Measurements from ENCODE around the gene MCFD2.
"Not testable (repeated sequence)": the region's sequence is repeated elsewhere in the genome, so short reads cannot be mapped to it uniquely, and the experiment has no call there.

MCFD2 gene

GRCh38 chr2:46902465-46902864 is 13.1 kb downstream of the MCFD2 start:
- DNase-seq (ENCODE audit: low read depth in 2 of 2) = no peak

GRCh38 chr2:46901611-46902010 is 14.0 kb downstream of the MCFD2 start:
- DNase-seq (ENCODE audit: low read depth in 2 of 2) = no peak

- no peak for DNase-seq (ENCODE audit: low read depth in 2 of 2)
Observed at GRCh38 chr2:46900381-46900780, 15.2 kb downstream of the MCFD2 start.

- DNase-seq (ENCODE audit: low read depth in 2 of 2) = no peak
Observed at GRCh38 chr2:46899053-46899452, 16.6 kb downstream of the MCFD2 start.

- no peak for DNase-seq (ENCODE audit: low read depth in 2 of 2)
Observed at GRCh38 chr2:46898024-46898423, 17.6 kb downstream of the MCFD2 start.

GRCh38 chr2:46893269-46893939 is 22.2 kb downstream of the MCFD2 start:
- DNase-seq (ENCODE audit: low read depth in 2 of 2) = no peak

GRCh38 chr2:46891956-46892553 is 23.6 kb downstream of the MCFD2 start:
- DNase-seq (ENCODE audit: low read depth in 2 of 2) = no peak

GRCh38 chr2:46888421-46888952 is 27.1 kb downstream of the MCFD2 start:
- DNase-seq (ENCODE audit: low read depth in 2 of 2) = no peak

GRCh38 chr2:46887028-46887885 is 28.3 kb downstream of the MCFD2 start:
- DNase-seq (ENCODE audit: low read depth in 2 of 2) = no peak

- no peak for DNase-seq (ENCODE audit: low read depth in 2 of 2)
Observed at GRCh38 chr2:46886268-46887027, 29.2 kb downstream of the MCFD2 start.

- DNase-seq (ENCODE audit: low read depth in 2 of 2) = no peak
Observed at GRCh38 chr2:46885376-46885775, 30.2 kb downstream of the MCFD2 start.

GRCh38 chr2:46879511-46879910 is 36.1 kb downstream of the MCFD2 start:
- no peak for DNase-seq (ENCODE audit: low read depth in 2 of 2)

GRCh38 chr2:46878886-46879285 is 36.7 kb downstream of the MCFD2 start:
- no peak for DNase-seq (ENCODE audit: low read depth in 2 of 2)

- no peak for DNase-seq (ENCODE audit: low read depth in 2 of 2)
Observed at GRCh38 chr2:46878240-46878877, 37.2 kb downstream of the MCFD2 start.

- DNase-seq (ENCODE audit: low read depth in 2 of 2) = no peak
Observed at GRCh38 chr2:46877619-46878113, 37.9 kb downstream of the MCFD2 start.

- no peak for DNase-seq (ENCODE audit: low read depth in 2 of 2)
Observed at GRCh38 chr2:46876741-46877384, 38.7 kb downstream of the MCFD2 start.

GRCh38 chr2:46875962-46876689 is 39.5 kb downstream of the MCFD2 start:
- not testable (repeated sequence) for DNase-seq (ENCODE audit: low read depth in 2 of 2)

GRCh38 chr2:46875226-46875899 is 40.2 kb downstream of the MCFD2 start:
- no peak for DNase-seq (ENCODE audit: low read depth in 2 of 2)

GRCh38 chr2:46874236-46874929 is 41.2 kb downstream of the MCFD2 start:
- no peak for DNase-seq (ENCODE audit: low read depth in 2 of 2)

All from activated CD8-positive, alpha-beta memory T cell treated with anti-CD3 and anti-CD28 coated beads for 4 hours (primary cell).